T-helper 1 cell (primary cell): Measurements from ENCODE around the gene TVP23A.
"Not testable (repeated sequence)": the region's sequence is repeated elsewhere in the genome, so short reads cannot be mapped to it uniquely, and the experiment has no call there.

Experiments used
- DNase-seq, 5 donors: peaks; one replicate each; pipeline ENCODE4 v3.0.0-alpha.2; 2012 to 2020

The TVP23A gene

DNA sequence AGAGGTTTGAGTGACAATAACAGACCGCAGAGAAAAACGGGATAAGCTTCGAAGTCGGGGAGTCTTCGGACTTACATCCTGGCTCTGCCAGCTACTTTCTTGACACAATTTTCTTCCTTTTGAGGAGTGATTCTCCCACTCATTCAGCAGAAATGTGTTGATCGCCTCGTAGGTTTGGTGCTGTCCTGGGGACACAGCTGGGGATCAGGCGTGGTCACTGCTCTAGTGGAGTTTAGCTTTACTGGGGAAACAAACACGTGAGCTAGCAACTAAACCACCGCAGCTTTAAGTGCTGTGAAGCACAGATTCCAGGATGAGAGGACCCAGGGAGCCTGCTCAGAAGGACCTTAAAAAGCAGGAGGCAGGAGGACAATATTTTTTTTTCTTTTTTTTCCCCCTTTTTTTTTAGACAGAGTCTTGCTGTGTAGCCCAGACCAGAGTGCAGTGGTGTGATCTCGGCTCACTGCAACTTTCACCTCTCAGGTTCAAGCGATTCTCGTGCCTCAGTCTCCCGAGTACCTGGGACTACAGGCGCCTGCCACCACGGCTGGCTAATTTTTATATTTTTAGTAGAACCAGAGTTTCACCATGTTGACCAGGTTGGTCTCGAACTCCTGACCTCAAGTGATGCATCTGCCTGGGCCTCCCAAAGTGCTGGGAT is 74.1 kb downstream of the TVP23A start:
- no peak for DNase-seq

DNA sequence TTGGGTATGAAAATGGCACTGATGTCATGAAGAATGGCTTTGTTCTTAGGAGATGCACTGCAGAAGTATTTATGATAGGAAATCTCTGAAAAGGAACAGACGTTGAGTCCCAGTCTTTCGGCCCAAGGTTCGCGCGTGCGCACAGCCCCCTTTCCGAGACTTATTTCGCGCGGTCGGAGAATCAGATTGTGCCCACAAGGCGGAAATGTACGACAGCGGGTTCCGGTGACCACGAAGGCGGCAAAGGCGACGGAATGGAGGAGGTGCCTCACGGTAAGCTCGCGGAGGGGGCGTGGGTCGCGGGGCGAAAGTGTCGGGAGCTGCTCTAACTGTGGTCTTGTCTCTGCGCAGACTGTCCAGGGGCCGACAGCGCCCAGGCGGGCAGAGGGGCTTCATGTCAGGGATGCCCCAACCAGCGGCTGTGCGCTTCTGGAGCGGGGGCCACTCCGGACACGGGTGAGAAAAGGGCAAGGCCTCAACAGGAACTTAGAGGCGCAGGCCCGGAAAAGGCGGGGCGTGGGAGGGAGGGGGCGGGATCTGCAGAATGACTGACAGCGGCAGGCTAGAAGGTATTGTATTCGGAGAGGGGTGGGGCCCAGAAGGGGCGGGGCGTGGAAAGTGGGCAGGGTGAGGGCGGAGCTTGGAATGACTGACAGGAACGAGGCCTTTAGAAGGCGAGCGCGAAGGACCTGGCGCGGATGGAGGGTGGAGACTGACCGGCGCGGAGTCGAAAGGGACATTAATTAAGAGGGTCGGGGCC is 74.8 kb downstream of the TVP23A start, which contains the start of gene NUBP1:
NUBP1 (plus strand) TSS at position 233 of the 760 bp plus-strand sequence; CDS start at position 255, 22 bp downstream.
- peak; percentile 96 to 99 (median 98) for DNase-seq

DNA sequence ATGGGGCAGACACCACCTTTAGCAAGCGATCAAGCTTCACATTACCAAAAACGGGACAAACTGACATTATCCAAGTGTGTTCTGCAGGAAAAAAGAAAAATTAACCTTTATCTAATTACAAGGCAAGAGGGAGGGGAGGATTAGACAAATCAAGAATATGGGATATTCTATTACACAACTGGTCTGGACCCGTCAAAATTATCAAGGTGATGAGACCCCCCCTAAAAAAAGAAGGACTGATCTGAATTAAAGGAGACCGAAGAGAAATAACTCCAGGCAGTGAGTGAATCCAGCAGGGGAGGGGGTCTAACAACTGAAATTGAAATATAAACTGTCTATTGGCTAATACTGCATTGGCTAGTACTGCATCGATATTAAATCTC is 75.4 kb downstream of the TVP23A start:
- no peak for DNase-seq

DNA sequence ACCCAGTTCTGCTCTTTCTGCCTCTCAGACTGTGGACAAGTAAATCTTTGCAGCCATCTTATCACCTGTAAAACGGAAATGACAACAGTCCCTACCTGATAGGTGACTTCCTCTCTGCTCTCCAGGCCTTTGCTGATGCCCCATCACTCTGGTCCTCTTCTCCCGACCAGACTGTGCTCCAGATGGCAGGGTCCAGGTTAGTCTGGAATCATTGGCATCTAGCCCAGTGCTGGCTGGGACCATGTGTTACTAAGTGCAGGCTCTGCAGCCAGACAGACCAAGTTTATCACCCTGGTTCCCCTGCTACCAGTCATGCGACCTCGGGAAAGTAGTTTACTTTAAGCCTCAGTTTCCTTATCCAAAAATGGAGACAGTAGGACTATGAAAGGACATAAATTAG is 76.8 kb downstream of the TVP23A start:
- no peak for DNase-seq

DNA sequence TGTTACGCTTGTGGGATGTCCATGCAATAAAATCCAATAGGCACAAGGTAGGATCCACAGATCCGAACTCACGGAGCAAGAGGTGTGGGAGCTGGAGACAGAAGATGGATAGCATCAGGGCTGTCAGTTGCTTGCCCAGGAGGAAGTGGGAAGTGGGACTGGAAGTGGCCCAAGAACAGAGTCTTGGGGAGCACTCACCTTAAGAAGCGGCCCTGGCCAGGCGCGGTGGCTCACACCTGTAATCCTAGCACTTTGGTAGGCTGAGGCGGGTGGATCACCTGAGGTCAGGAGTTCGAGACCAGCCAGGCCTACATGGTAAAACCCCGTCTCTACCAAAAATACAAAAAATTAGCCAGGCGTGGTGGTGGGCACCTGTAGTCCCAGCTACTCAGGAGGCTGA is 77.3 kb downstream of the TVP23A start:
- not testable (repeated sequence) for DNase-seq

DNA sequence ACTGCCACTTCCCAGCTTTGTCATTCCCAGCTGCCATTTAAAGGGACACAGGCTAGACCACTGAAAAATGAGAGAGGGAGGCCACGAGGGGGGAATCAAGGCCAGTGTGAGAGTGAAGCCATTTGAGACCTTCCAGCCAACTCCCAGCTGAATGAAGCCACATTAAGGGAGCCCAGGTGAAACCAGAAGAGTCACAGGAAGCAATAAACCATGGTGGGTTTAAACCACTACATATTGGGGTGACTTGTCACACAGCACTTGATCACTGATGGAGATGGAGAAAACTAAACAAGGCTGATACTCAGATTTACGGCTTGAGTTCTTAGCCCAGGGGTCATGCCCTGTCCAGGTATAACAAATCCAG is 77.8 kb downstream of the TVP23A start:
- no peak for DNase-seq

DNA sequence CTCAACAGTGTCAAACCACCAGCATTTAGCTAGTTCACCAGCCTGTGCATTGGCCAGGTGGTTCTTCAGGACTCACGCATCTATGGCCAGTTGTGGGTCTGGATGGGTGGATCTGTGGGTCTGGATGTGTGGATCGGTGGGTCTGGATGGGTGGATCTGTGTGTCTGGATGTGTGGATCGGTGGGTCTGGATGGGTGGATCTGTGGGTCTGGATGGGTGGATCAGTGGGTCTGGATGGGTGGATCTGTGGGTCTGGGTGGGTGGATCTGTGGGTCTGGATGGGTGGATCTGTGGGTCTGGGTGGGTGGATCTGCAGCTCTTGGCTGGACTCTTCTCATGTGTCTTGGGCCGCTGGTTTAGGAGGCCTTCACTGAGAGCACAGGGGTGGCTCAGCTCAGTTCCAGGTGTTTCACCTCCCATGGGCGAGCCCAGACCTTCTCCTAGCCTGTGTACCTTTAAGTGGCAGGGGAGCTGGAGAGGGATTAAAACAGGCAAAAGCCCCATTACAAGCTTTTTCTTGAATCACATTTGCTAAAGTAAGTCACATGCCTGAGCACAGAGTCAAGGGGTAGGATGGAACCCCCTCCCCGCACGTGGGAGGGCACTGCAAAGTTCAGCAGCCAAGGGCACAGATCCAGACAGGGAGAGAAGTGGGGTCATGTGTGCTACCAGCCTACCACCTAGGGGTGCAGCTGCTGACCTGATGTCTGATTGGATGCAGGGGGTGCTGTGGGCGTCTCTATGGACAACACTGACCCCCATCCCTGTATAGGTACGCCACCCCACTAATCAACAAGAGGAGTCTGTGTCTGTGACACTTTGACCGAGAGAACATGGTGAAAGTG is 78.4 kb downstream of the TVP23A start:
- no peak for DNase-seq

DNA sequence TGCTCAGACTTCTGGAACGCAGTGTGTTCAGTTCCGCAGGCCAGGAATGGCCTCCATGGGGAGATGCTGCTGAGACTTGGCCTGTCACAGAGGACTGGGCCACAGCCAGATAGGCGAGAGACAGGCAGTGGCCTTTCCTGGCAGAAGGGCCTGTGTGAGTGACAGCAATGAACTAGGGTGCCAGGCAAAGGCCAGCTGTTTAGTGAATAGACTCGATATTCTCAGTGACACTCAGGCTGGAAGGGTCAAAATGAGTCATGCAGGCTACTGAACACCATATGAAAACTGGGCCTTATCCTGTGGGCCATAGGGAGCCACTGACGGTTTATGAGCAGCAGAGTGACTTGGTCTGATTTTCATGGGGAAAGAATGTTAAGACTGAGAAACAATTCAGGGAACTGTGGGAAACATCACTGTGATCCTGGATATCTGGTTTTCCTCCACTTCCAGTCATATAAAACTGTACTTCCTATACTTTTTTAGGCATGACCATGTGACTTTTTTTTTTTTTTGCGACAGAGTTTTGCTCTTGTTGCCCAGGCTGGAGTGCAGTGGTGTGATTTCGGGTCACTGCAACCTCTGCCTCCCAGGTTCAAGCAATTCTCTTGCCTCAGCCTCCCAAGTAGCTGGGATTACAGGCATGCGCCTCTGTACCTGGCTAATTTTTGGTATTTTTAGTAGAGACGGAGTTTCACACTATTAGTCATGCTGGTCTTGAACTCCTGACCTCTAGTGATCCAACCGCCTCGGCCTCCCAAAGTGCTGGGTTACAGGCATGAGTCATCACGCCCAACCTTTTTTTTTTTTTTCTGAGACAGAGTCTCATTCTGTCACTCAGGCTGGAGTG is 80.1 kb downstream of the TVP23A start:
- peak in 1 of 5 donors; percentile 83 for DNase-seq

DNA sequence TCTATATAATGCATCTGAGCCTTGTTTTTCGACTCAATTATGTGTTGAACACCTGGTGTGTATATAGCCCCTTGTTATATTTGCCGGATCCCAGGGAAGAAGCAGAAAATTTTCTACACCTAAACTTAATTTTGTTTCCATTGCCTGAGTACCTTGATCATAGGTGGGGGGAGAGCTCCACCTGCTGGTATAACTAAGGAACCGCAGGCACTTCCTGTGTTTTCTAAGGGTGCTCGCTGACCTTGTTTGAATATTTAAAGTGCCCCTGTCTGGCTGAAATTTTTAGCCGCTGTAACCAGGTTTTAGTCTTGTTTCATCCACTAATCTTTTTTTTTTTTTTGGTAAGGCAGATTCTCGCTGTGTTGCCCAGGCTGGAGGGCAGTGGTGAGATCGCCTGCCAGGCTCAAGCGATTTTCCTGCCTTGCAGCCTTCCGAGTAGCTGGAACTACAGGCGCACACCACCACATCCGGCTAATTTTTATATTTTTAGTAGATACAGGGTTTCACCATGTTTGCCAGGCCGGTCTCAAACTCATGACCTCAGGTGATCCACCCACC is 81.4 kb downstream of the TVP23A start:
- DNase-seq, result peak; percentile 20 to 75 (median 53)

DNA sequence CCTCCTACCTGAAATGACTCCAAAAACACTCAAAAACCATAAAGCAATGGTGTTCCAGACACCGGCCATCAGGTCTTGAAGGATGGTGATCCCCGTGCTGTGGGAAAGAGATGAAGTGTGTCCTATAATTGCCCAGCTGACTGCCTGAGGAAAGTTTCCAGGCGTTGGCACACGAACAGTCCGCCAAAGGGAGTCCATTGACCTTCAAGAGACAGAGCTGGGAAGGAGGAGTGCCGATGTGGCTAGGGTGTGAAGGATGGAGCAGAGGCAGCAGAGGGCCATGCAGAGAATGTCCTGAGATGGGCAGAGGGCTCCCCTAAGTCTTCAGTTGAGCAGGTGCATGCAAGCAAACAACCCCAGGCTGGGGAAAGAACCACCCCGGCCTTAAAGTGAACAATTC is 86.8 kb downstream of the TVP23A start:
- no peak for DNase-seq

DNA sequence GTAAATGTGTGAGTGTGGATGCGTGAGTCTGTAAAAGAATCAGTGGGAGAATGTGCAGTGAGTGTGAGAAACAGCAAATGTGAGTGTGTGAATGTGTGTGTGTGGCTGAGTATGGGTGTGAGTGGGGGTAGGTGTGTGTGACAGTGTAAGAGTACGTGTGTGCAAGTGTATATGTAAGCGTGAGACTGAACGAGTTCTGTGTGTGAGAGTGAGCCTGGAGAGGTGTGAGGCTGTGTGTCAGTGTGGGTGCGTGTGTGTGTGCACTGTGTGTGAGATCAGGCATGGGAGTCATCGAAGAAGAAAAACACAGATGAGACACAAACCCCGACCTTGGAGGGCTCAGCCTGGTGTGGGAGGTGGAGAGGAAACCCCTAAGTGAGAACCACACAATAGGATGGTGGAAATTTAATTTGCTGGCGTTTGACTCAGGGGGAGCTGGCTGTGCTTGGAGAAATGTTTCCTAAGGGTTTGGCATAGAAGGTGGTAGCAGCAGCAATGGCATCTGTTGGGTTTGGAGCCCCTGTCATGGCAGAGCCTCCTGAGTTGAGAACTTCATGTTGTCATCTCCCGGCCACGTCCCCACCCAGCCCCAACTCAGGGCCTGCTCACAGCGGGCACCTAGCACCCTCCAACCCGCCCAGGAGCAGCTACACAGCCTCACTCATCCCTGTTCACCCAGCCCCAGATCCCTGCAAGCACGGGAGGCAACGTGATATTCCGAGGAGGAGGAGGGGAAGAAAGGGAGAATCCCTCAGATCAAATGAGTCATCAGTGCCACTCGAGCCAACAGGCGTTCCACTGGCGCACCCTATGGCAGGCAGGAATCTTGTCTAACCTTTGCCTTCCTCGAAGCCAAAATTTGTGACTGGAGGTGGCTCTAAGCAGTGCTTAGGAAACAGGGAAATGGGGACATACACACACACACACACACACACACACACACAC is 89.2 kb downstream of the TVP23A start:
- no peak for DNase-seq

DNA sequence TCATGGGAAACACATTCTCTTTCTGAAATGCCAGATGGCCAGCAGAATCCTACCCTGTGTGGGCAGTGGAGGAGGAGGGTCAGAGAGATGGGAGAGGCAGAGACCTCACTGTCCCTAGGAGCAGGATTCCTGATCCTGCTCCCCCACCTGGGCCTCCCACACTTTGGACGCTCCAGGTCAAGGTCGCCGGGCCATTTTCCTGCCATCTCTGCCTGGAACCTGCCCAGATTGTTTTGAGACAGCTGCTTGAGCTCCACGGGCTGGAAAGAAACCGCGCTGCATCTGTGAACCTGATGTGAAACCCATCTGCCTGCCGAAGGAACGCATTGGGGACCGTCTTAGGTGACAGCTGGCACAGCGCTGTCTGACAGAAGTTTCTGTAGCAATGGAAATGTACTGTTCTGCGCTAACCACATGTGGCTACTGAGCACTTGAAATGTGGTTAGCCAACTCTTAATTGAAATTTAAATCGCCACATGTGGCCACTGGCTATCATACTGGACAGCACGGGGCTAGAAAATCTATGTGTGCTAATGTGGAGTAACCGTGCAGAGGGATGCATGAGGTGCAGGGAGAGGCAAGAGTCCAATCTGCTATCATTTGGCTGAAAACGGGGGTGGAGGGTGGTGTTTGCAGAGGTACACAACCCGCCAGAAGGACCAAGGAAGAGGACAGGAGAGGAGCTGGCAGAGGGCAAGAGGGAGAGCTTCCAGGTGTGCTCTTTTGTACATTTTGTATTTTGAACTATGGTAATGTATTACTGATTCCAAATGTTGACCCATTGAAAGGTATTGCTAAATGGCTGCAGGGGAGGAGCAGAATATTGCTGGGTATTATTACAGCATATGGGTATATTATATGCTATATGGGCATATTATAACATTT is 90.3 kb downstream of the TVP23A start:
- DNase-seq, result no peak
